T-helper 2 cell treated with Interferon-gamma antibody and Interleukin-4, amounts not matched to agents 100 ng/mL and 5 ng/mL, for 36 hours (primary cell): ENCODE data around the gene ASZ1. TPM values are rescaled to one million over a fixed set of nuclear protein-coding genes. Genes with fewer than 3 reads are reported as not detected.
"Not testable (repeated sequence)": the region's sequence is repeated elsewhere in the genome, so short reads cannot be mapped to it uniquely, and the experiment has no call there.

ENCODE experiments used
- intact Hi-C: fragments of 100-400 bp; cut with micrococcal nuclease; formaldehyde crosslinking; loops from one replicate; pipeline ENCODE4 v1.15.1; 2023
- total RNA-seq: library from RNA; stranded (reverse); gene quantifications from 2 replicates; pipeline ENCODE4 v1.2.3, GENCODE V29; 2022

The ASZ1 gene
- not detected in 2 replicates for total RNA-seq

- intact Hi-C loops, result no loop called here
Measured at GRCh38 chr7:117427258-117427701, at the start of gene ASZ1. Gene ASZ1, minus strand, starts transcription at chr7:117427493. Its CDS starts 33 bp downstream, at chr7:117427460.

- intact Hi-C loops, result no loop called here
Measured at GRCh38 chr7:117476557-117477215, 49.4 kb upstream of the ASZ1 start.

- intact Hi-C loops, result no loop called here
Measured at GRCh38 chr7:117472335-117472734, 45.0 kb upstream of the ASZ1 start.

- intact Hi-C loops, result no loop called here
Measured at GRCh38 chr7:117470777-117471176, 43.5 kb upstream of the ASZ1 start.

GRCh38 chr7:117468174-117468573, 40.9 kb upstream of the ASZ1 start:
- intact Hi-C loops, result no loop called here

- intact Hi-C loops, result not testable (repeated sequence)
Measured at GRCh38 chr7:117460815-117461214, 33.5 kb upstream of the ASZ1 start.

GRCh38 chr7:117459735-117460134, 32.4 kb upstream of the ASZ1 start:
- intact Hi-C loops, result loop anchor here (1.0 to 5.0 kb wide), 3 partner anchors 213 to 695 kb away; no protein-coding TSS in a partner anchor

GRCh38 chr7:117458977-117459583, 31.8 kb upstream of the ASZ1 start:
- intact Hi-C loops, result loop anchor here (1.0 to 5.0 kb wide), 3 partner anchors 213 to 696 kb away; no protein-coding TSS in a partner anchor

- intact Hi-C loops, result no loop called here
Measured at GRCh38 chr7:117448655-117449054, 21.4 kb upstream of the ASZ1 start.

- intact Hi-C loops, result no loop called here
Measured at GRCh38 chr7:117446220-117446815, 19.0 kb upstream of the ASZ1 start.

- intact Hi-C loops, result no loop called here
Measured at GRCh38 chr7:117445206-117445605, 17.9 kb upstream of the ASZ1 start.

GRCh38 chr7:117444646-117445045, 17.4 kb upstream of the ASZ1 start:
- intact Hi-C loops, result no loop called here

- intact Hi-C loops, result no loop called here
Measured at GRCh38 chr7:117435475-117436043, 8.3 kb upstream of the ASZ1 start.

- intact Hi-C loops, result no loop called here
Measured at GRCh38 chr7:117424090-117424829, 3.0 kb downstream of the ASZ1 start.

- intact Hi-C loops, result not testable (repeated sequence)
Measured at GRCh38 chr7:117414591-117414990, 12.7 kb downstream of the ASZ1 start.

GRCh38 chr7:117412946-117413559, 14.2 kb downstream of the ASZ1 start:
- intact Hi-C loops, result no loop called here

- intact Hi-C loops, result no loop called here
Measured at GRCh38 chr7:117412390-117412789, 14.9 kb downstream of the ASZ1 start.

GRCh38 chr7:117411539-117411938, 15.8 kb downstream of the ASZ1 start:
- intact Hi-C loops, result no loop called here

GRCh38 chr7:117408831-117409230, 18.5 kb downstream of the ASZ1 start:
- intact Hi-C loops, result loop anchor here (10.0 kb wide), 1 partner anchor 746 kb away; no protein-coding TSS in a partner anchor

- intact Hi-C loops, result loop anchor here (10.0 kb wide), 1 partner anchor 749 kb away; no protein-coding TSS in a partner anchor
Measured at GRCh38 chr7:117405519-117405918, 21.8 kb downstream of the ASZ1 start.

- intact Hi-C loops, result loop anchor here (10.0 kb wide), 1 partner anchor 751 kb away; no protein-coding TSS in a partner anchor
Measured at GRCh38 chr7:117403737-117404136, 23.6 kb downstream of the ASZ1 start.
